GM12878 (cell line): ENCODE data around the gene PDXDC1. TPM values are rescaled to one million over a fixed set of nuclear protein-coding genes. Genes with fewer than 3 reads are reported as not detected.

Experiments used
- ATAC-seq: fragments of 200-7000 bp; cut with Tn5 transposase; 3 replicates; pipeline ENCODE4 v1.9.1; 2020; ENCODE audit warnings: mild to moderate bottlenecking, moderate library complexity
- BruUV-seq: library from RNA; stranded (reverse); fragments of 400-500 nt; replicated peaks from 2 replicates; lab custom pipeline; 2021; lab: Mats Ljungman, UMichigan
- CTCF ChIA-PET: fragments of 300-600 bp; sonication (Branson Sonifier 250); formaldehyde crosslinking; extraction: SDS; loops from one replicate; lab custom pipeline; 2021; ENCODE audit warnings: inconsistent platforms; lab: Yijun Ruan, JAX
- POLR2A ChIA-PET: fragments of 350-600 bp; formaldehyde crosslinking; extraction: SDS; loops from one replicate; lab custom pipeline; 2021; ENCODE audit warnings: inconsistent platforms; lab: Charles Lee
- RAD21 ChIA-PET: fragments of 300-600 bp; sonication (Branson Sonifier 250); formaldehyde crosslinking; loops from one replicate; lab custom pipeline; 2023; ENCODE audit warnings: antibody characterized with exemption; ENCODE audit not compliant: unreplicated experiment; lab: Charles Lee
- SMC1A ChIA-PET: fragments of 300-600 bp; sonication (Branson Sonifier 250); formaldehyde crosslinking; loops from one replicate; lab custom pipeline; 2023; ENCODE audit not compliant: unreplicated experiment, uncharacterized antibody; lab: Charles Lee
- DNase-seq: peaks from one replicate; pipeline ENCODE4 v3.0.0-alpha.2; 2011; ENCODE audit warnings: low read depth, low spot score
- FAIRE-seq: peaks from 3 replicates; lab custom pipeline; 2011; peaks lifted over from hg19 to GRCh38; lab: Jason Lieb, UNC
- H2AFZ ChIP-seq: 2 replicates; pipeline ENCODE4 v1.6.0; 2011; ENCODE audit warnings: low read depth, low read length, control low read depth; ENCODE audit not compliant: control insufficient read depth
- H3K27ac ChIP-seq: 2 replicates; pipeline ENCODE4 v1.5.1; 2011; ENCODE audit warnings: control low read depth; ENCODE audit not compliant: control insufficient read depth, insufficient read depth
- H3K27me3 ChIP-seq, 2 experiments: replicated peaks in 1 of 2; 2 replicates each; pipeline versions ENCODE4 v1.6.0 to v1.6.1; 2011; ENCODE audit warnings: low read length in 1 of 2; ENCODE audit not compliant: control insufficient read depth in 2 of 2, insufficient read depth in 2 of 2
- H3K36me3 ChIP-seq, 2 experiments: 2 replicates each; pipeline ENCODE4 v1.5.1; 2011; ENCODE audit warnings: low read length in 1 of 2; ENCODE audit not compliant: control insufficient read depth in 2 of 2, insufficient read depth in 2 of 2
- H3K4me1 ChIP-seq: 2 replicates; pipeline ENCODE4 v1.6.1; 2011; ENCODE audit warnings: mild to moderate bottlenecking, low read length, moderate library complexity, mixed read lengths; ENCODE audit not compliant: control insufficient read depth, insufficient read depth
- H3K4me2 ChIP-seq: 2 replicates; pipeline ENCODE4 v1.6.0; 2011; ENCODE audit warnings: control low read depth; ENCODE audit not compliant: control insufficient read depth, insufficient read depth
- H3K4me3 ChIP-seq: fragments of 200-600 bp; sonication (generic); 2 replicates; pipeline ENCODE4 v1.5.1; 2016
- H3K79me2 ChIP-seq: 2 replicates; pipeline ENCODE4 v1.6.0; 2011; ENCODE audit warnings: low read length; ENCODE audit not compliant: control insufficient read depth, insufficient read depth
- H3K9ac ChIP-seq: 2 replicates; pipeline ENCODE4 v1.8.0; 2011; ENCODE audit warnings: low read length, control low read depth, mixed read lengths; ENCODE audit not compliant: control insufficient read depth, insufficient read depth
- H3K9me3 ChIP-seq: replicated peaks from 3 replicates; pipeline ENCODE4 v1.5.1; 2011; ENCODE audit warnings: mild to moderate bottlenecking, low read length; ENCODE audit not compliant: control insufficient read depth, insufficient read depth
- H4K20me1 ChIP-seq: 2 replicates; pipeline ENCODE4 v1.6.0; 2011; ENCODE audit not compliant: control insufficient read depth, insufficient read depth
- ATF7 ChIP-seq: fragments of 450-650 bp; IDR thresholded peaks from 2 replicates; pipeline ENCODE4 v1.6.1; 2016; ENCODE audit warnings: low read depth, mild to moderate bottlenecking
- BHLHE40 ChIP-seq, 2 experiments: fragments of 450-650 bp in 1 of 2; IDR thresholded peaks; 2 replicates each; pipeline ENCODE4 v1.6.1; 2011 to 2017; ENCODE audit warnings: low read depth in 2 of 2, borderline replicate concordance in 1 of 2, improper control_type of control experiment in 1 of 2, low read length in 1 of 2, mild to moderate bottlenecking in 1 of 2
- CHD4 ChIP-seq: fragments of 200-600 bp; sonication (generic); IDR thresholded peaks from 2 replicates; pipeline ENCODE4 v1.6.1; 2016; ENCODE audit warnings: mild to moderate bottlenecking
- RAD51 ChIP-seq: fragments of 450-650 bp; IDR thresholded peaks from 2 replicates; pipeline ENCODE4 v1.6.1; 2016; ENCODE audit warnings: moderate library complexity, mild to moderate bottlenecking, inconsistent platforms
- SIX5 ChIP-seq: IDR thresholded peaks from 2 replicates; pipeline ENCODE4 v1.6.1; 2011; ENCODE audit warnings: mild to moderate bottlenecking, low read depth, low read length, moderate library complexity; ENCODE audit not compliant: severe bottlenecking
- ZBED1 ChIP-seq: IDR thresholded peaks from 2 replicates; pipeline ENCODE4 v1.6.1; 2016; ENCODE audit warnings: borderline replicate concordance
- ZNF274 ChIP-seq: IDR thresholded peaks from one replicate; pipeline ENCODE4 v1.8.0; 2011; ENCODE audit not compliant: insufficient read length, insufficient read depth
- ZZZ3 ChIP-seq: IDR thresholded peaks from 2 replicates; pipeline ENCODE4 v1.6.1; 2011; ENCODE audit warnings: low read depth; ENCODE audit not compliant: control insufficient read depth, insufficient read length
- WGBS: methylation state at CpG from one replicate; pipeline ENCODE4 v1.1.6; 2016; ENCODE audit warnings: low lambda C conversion rate; ENCODE audit not compliant: insufficient replicate concordance, insufficient coverage; ENCODE audit errors: missing lambda C conversion rate; 5-methylcytosine and 5-hydroxymethylcytosine counted together
- in situ Hi-C: fragments of 300-500 bp; cut with MboI; formaldehyde crosslinking; loops from 9 replicates; pipeline ENCODE4 v1.14.3; 2018; ENCODE audit warnings: mixed read lengths
- intact Hi-C: fragments of 100-400 bp; cut with micrococcal nuclease; formaldehyde crosslinking; loops from one replicate; pipeline ENCODE4 v1.14.2; 2022; ENCODE audit not compliant: unreplicated experiment
- polyA plus RNA-seq, 11 experiments: library from polyadenylated mRNA; depleted of rRNA in 4 of 11; unstranded in 6 of 11; stranded (reverse) in 5 of 11; fragments of >200 nt; fragmentation: Nextera tagmentation in 4 of 11; fragmentation: Illumina TruSeq in 1 of 11; extraction: Ambion mirVana in 4 of 11; extraction: Trizol in 1 of 11; gene quantifications; 1 replicate in 1 of 11; 2 replicates in 10 of 11; pipeline versions ENCODE4 v1.2.1 to v1.2.3, GENCODE V29; 2011 to 2016; ENCODE audit warnings: inconsistent platforms in 2 of 11, missing spikeins in 2 of 11, low read depth in 1 of 11
- total RNA-seq, 4 experiments: library from RNA; depleted of rRNA in 3 of 4; stranded (reverse); fragments of >200 nt in 3 of 4; fragmentation: Illumina TruSeq in 1 of 4; extraction: Trizol in 1 of 4; gene quantifications; 2 replicates each; pipeline versions ENCODE4 v1.2.1 to v1.2.3, GENCODE V29; 2013 to 2021
- TF ChIP-seq, protein P1 (sequence below): fragments of 450-650 bp; IDR thresholded peaks from 2 replicates; pipeline ENCODE4 v1.6.1; 2017; ENCODE audit warnings: mild to moderate bottlenecking

Gene PDXDC1
- total and polyA plus RNA-seq, 10 of the 15 experiments (the other 5 are each of a cell fraction or from before 2014, with no cell fraction given): 6.1 to 78.2 (median 53.8) TPM

DNA sequence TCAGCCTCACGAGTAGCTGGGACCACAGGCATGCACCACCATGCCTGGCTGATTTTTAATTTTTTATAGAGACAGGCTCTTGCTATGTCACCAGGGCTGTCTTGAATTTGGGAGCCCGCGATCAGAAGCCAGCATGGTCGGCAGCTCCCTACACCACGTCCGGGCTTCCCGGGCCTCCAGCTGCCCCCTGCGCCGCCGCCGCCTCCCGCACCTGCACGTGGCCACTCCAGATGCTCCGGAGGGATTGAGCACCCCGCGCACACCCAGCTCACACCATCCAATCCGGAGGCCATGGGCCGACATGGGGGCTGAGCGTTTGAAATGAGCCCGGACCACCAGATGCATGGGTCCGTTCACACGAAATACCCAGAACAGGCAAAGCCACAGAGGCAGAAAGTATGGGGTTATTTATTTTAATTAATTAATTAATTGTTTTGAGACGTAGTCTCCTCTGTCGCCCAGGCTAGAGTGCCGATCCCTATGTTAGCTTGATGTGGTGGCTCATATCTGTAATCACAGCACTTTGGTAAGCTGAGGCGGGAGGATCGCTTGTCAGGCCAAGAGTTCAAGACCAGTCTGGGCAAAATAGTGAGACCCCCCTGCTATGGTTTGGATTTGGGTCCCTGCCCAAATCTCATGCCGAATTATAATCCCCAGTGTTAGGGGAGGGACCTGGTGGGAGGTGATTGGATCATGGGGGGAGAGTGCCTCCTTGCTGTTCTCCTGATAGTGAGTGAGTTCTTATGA lies 17.1 kb upstream of the PDXDC1 start:
- H3K4me1 ChIP-seq: no peaks in the 10 kb centered on the region
- H3K36me3 ChIP-seq: no peaks in the 10 kb centered on the region
- no peak overlapping the region for H3K4me3 ChIP-seq
- ATAC-seq: no peak
- no peak for DNase-seq
- intact Hi-C loops: no loop called here
- in situ Hi-C loops: no loop called here
- no peak for FAIRE-seq
- no peaks in the 10 kb centered on the region for H3K9me3 ChIP-seq
- no peak for TF ChIP-seq CHD4
- TF ChIP-seq, protein P1, sequence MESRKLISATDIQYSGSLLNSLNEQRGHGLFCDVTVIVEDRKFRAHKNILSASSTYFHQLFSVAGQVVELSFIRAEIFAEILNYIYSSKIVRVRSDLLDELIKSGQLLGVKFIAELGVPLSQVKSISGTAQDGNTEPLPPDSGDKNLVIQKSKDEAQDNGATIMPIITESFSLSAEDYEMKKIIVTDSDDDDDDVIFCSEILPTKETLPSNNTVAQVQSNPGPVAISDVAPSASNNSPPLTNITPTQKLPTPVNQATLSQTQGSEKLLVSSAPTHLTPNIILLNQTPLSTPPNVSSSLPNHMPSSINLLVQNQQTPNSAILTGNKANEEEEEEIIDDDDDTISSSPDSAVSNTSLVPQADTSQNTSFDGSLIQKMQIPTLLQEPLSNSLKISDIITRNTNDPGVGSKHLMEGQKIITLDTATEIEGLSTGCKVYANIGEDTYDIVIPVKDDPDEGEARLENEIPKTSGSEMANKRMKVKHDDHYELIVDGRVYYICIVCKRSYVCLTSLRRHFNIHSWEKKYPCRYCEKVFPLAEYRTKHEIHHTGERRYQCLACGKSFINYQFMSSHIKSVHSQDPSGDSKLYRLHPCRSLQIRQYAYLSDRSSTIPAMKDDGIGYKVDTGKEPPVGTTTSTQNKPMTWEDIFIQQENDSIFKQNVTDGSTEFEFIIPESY: no peak
- TF ChIP-seq ZBED1: no peak
- no peaks in the 10 kb centered on the region for H3K27me3 ChIP-seq
- no peak overlapping the region for H2AFZ ChIP-seq
- H3K79me2 ChIP-seq: no peaks in the 10 kb centered on the region
- POLR2A ChIA-PET: no interaction called here
- no peak overlapping the region for H3K27ac ChIP-seq
- 80% methylated on average over 28 of the region's 28 CpGs for WGBS
- H4K20me1 ChIP-seq: no peaks in the 10 kb centered on the region
- SMC1A ChIA-PET: no interaction called here
- RAD21 ChIA-PET: interaction anchor here (0.5 kb wide), 1 partner anchor 519 kb away, joined by 3 read pairs; no protein-coding TSS in a partner anchor
- no TSS peak for BruUV-seq
- no peak overlapping the region for H3K4me2 ChIP-seq
- CTCF ChIA-PET: no interaction called here
- H3K9ac ChIP-seq: no peak overlapping the region

DNA sequence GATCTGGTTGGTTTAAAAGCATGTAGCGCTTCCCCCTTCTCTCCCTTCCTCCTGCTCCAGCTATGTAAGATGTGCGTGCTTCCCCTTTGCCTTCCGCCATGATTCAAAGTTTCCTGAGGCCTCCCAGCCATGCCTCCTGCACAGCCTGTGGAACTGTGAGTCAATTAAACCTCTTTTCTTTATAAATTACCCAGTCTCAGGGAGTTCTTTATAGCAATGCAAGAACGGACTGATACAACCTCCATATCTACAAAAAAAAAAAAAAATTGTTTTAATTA lies 16.6 kb upstream of the PDXDC1 start:
- ChIA-PET SMC1A (no interaction called here), POLR2A (no interaction called here), RAD21 (no interaction called here), CTCF (no interaction called here)
- 76% methylated on average over 4 of the region's 4 CpGs for whole genome bisulfite sequencing
- no peak overlapping the region for H3K4me3 ChIP-seq
- no peak overlapping the region for H3K27ac ChIP-seq
- TF ChIP-seq ZNF274: no peak
- TF ChIP-seq ZZZ3: no peak
- TF ChIP-seq ATF7: no peak
- TF ChIP-seq SIX5: no peak
- TF ChIP-seq BHLHE40 (IDR thresholded peaks at IDR 0.05; ENCODE audit: borderline replicate concordance in 1 of 2, low read depth in 2 of 2, low read length in 1 of 2): no peak
- no peak for TF ChIP-seq RAD51
- H3K9me3 ChIP-seq: no peaks in the 10 kb centered on the region
- no peaks in the 10 kb centered on the region for H3K4me1 ChIP-seq
- H3K79me2 ChIP-seq: no peaks in the 10 kb centered on the region
- H2AFZ ChIP-seq: no peak overlapping the region
- FAIRE-seq: no peak
- H3K4me2 ChIP-seq: no peak overlapping the region
- H4K20me1 ChIP-seq: no peaks in the 10 kb centered on the region
- intact Hi-C loops (no loop called here), in situ Hi-C loops (no loop called here)
- DNase-seq: no peak
- H3K36me3 ChIP-seq: no peaks in the 10 kb centered on the region
- H3K9ac ChIP-seq: no peak overlapping the region
- no TSS peak for BruUV-seq
- H3K27me3 ChIP-seq: peaks cover 0 to under 1% of the 10 kb centered on the region in 2 experiments; a peak in 1 of 4 replicates
- ATAC-seq: no peak
